Stimulated activated CD8-positive, alpha-beta memory T cell treated with anti-CD3 and anti-CD28 coated beads, Interleukin-15, amount 100 ng/mL, for 4 hours (primary cell): ENCODE measurements around the gene MCCC2.
A peak's percentile ranks its signal among the peaks of the same experiment; 100 is the strongest.
"Not testable (repeated sequence)": the region's sequence is repeated elsewhere in the genome, so short reads cannot be mapped to it uniquely, and the experiment has no call there.

ENCODE experiments used
- DNase-seq, 2 donors: peaks; one replicate each; pipeline ENCODE4 v3.0.0-alpha.2; 2020; ENCODE audit warnings: low read depth in 2 of 2

Gene MCCC2

DNA sequence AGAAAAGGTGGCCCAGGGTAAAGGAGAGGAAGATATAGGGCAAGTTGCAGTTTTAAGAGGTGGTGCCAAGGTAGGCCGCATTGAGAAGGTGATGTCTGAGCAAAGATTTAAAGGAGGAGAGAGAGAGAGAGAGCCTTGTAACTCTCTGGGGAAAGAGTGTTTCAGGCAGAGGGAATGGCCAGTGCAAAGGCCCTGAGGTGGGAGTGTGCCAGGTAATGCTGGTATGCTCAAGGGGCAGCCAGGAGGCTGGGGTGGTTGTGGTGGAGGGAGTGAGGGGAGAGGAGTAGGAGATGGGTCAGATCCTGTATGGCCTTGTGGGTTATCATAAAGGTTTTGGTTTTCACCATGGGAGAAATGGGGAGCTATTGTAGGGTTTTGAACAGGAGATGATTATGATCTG, 9.9 kb downstream of the MCCC2 start:
- no peak for DNase-seq

DNA sequence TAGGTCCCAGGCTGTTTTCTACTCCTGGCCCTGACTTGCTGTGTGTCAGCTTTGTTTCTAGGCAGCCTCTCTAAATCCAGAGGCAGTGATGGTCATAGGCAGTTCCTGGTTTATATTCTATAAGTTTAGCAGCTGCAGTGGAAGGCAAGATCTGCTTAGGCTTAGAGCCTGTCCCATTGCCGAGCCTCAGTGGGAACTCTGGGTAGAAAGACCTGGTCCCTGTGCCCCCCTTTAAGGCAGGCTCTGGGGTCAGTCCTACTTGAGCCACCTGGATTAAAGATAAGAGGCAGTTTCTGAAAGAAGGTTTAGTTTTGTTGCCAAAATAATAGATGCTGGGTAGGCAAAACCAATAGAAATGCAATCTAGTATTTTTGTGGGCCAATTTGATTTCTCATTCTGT, 13.6 kb downstream of the MCCC2 start:
- no peak for DNase-seq

DNA sequence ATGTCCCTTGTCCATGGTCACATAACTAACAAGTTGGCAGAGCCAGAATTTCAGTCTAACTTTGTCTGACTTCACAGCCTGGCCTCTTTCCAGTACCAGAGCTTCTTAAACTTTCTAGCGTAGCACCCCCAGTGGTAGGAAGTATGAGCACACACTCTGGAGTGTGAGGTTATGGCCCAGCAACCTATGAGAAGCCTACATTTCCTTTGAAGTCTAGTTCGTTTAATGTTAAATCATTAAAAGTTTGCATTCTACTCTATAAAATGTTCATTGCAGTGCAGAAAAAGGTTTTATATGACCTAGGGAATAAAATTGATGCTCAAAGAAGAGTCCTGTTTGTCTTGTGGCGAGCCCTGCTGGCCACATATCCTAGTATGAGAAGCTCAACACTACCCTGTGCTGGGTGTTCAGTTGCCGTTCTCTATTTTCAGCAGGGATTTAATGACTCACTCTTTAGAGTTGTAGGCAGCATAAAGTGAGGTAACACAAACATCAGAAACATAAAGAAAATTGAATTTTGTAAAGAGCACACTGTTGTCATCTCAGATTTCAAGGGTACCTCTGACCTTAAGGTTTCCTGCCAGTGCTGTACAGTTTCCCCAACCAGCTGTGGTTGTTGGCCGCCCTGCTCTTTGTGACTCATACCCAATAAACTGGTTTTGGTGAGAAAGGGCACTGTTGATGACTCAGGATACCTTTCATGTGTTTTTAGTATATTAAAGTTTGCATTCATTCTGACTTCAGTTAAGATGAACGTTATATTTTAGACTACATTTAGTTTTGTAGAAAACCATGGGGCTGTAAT, 14.3 kb downstream of the MCCC2 start:
- DNase-seq: peak; percentile 48 to 73

DNA sequence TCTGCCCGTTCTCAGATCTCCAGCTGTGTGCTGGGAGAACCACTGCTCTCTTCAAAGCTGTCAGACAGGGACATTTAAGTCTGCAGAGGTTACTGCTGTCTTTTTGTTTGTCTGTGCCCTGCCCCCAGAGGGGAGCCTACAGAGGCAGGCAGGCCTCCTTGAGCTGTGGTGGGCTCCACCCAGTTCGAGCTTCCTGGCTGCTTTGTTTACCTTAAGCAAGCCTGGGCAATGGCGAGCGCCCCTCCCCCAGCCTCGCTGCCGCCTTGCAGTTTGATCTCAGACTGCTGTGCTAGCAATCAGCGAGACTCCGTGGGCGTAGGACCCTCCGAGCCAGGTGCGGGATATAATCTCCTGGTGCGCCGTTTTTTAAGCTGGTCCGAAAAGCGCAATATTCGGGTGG, 22.8 kb downstream of the MCCC2 start:
- DNase-seq: not testable (repeated sequence)

DNA sequence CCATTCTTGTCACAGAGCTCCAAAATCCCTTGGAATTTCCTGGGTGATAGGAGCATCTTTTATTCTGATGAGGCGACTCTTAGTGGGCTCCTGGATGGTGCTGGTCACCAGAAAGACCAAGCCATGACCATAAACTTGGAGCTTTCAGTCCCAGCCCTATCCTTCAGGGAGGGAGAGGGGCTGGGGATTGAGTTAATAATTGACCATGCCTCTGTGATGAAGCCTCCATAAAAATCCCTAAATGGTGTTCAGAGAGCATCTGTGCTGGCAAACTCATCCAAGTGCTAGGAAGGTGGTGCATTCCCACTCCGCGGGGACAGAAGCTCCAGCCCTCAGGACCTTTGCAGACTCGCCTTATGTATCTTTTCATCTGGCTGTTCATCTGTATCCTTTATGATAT, 28.7 kb downstream of the MCCC2 start:
- no peak for DNase-seq

DNA sequence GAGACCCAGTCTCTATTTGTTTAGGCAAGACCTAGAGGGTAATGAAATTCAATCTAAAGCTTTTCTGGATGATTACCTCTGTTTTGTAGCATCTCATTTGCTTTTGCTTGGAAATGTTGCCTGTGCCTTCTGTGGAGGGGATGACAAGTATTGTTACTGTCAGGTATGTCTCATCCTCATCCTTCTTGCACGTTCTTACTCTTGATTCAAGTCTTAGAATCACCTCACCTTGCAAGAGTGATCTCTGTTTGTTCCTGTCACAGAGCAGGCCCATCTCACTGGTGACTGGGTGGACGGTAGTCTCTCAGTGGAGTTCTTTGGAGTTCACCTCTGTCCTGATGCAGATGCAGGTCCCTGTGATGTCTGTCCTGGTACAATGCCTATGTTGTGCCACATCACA, 33.5 kb downstream of the MCCC2 start:
- DNase-seq: no peak

DNA sequence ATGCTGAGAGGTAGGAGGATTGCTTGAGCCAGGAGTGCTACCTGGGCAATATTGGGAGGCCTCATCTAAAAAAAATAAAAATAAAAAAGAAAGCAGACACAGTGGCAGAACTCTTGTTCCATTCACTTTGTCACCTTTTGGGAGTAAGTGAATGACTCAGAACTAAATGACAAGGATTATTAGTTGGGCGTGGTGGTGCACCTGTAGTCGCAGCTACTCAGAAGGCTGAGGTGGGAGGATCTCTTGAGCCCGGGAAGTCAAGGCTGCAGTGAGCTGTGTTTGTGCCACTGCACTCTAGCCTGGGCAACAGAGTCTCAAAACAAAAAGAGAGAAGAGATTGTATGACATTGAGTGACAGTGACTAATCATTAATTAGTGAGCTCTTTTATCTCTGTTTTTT, 34.1 kb downstream of the MCCC2 start:
- no peak for DNase-seq

DNA sequence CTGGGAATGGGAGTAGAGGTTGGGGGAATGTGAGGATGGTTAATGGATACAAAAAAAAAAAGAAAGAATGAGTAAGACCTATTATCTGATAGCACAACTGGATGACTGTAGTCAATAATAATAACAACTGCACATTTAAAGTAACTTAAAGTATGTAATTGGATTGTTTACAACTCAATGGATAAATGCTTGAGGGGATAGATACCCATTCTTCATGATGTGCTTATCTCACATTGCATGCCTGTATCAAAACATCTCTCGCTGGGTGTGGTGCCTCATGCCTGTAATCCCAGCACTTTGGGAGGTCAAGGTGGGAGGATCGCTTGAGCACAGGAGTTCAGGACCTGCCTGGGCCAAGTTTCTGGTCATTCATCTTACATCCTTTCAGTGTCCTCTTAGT, 34.6 kb downstream of the MCCC2 start:
- DNase-seq: no peak

DNA sequence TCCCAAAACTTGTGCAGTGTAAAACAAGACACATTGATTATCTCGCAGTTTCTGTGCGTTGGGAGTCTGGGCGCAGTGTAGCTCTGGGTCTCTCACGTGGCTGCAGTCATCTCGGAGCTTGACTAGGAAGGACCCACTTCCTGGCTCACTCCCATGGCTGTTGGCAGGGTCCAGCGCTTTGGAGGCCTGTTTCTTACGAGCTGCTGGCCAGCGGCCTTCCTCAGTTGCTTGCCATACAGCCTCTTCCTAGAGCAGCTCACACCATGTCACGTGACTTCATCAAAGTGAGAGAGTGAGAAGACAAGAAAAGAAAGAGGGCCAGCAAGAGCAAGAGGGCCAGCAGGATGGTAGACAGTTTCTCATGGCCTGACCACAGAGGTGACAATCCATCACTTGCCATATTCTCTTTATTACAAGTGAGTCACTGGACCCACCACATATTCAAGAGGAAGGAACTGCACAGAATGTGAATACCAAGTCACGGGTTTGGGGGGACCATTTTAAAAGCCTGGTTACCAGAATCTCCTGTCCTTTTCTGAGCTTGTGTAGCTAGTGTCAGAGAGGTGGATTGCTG, 36.2 kb downstream of the MCCC2 start:
- DNase-seq: no peak

DNA sequence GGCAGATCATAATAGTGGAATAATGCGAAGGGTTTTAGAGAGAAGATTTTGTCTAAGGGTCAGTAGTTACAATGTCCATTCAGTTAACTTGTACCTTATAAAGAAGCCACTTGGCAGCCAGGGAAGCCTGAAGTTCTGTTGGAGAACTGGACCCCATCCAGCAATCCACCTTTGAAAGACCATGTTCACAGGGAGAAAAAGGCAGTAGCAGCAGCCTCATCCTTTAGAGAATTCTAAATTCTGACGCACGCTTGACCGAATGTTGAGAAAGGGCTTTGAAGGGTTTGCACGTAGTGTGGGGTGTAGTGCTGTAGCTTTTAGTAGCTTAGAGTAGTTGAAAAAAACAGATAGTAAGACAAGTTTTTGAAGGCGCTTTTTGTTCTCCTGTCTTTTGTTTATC, 42.8 kb downstream of the MCCC2 start:
- DNase-seq: no peak

DNA sequence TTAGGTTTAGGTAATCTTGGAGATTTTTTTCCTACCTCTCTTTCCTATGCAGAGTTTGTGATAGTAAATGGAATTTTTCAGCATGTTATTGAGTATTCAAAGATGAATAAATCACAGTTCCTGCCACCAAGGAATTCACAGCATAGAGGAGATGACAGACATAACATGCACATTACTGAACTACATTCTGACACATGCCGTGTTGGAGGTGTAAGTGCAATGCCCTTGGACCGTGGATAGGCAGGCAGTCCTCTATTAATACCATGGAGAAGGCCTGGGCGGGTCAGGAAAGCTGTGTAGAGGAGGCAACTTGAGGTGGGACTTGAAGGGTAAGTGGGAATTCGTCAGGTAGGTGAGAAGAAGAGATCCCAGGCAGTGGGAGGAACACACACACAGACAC, 43.9 kb downstream of the MCCC2 start:
- no peak for DNase-seq

DNA sequence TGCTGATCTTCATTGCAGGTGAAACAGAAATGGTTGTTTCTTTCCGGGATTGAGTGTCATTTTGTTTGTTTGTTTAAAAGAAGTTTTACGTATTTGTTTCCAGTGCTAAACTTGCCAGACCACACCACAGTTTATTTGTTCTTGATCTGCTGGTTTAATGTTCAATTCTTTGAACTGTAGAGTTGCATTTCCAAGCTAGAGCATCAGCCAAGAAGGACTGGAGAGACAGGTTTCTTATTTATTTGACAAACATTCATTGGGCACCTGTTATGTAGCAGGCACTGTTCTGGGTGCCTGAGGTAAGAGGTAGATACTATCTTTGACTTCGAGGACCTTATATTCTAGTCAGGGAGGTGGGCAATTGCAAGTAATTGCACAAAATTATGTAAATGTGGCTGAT, 45.0 kb downstream of the MCCC2 start:
- no peak for DNase-seq

DNA sequence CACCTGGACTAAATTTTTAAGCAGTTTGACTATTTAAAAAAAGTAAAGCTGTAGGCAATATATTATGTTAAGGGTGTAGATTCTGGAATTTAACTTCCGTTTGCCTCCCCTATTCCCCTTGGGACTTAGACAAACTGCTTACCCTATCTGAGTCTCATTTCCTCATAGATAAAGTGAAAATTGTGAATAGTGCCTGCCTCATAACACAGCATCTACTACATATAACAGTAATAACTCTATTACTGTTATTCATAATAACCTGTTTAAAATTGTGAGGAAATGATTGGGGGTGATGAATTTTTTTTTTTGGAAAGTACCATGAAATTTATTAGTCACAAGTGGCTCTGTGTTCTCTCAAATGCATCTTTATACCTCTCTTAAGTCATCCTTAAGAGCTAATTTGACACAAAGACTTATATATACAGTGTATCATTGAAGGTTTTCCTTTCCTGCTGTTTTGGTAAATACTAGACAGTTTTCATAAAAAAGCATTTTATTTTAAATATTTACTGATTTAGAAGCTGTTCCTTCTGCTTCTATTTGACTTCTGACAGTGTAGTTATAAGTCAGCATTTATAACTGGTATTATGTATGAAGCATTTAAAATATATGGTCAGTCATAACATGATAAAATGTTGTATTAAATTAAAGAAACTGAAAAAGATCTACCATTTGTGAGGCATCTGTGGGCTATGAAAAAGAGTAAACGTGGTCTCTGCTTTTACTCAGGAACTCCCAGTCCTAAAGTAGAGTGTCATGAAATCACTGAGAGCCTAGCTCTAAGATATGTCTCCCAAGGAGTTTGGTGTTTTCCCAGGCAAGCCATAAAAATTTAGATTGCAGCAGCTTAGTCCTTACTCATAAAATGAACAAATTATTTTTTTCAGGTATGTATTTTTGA, 46.4 kb downstream of the MCCC2 start:
- no peak for DNase-seq

DNA sequence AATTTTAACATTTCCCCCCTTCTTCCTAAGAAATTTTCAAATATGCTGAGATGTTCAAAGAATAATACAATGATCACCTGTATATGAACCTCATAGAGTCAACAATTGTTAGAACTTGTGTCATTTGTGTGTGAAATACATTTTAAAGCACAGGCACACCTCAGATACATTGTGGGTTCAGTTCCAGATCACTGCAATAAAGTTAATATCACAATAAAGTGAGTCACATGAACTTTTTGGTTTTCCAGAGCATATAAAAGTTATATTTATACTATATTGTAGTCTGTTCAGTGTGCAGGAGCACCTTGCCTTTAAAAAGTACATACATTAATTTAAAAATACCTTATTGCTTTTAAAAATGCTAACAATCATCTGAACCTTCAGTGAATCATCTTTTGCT, 50.0 kb downstream of the MCCC2 start:
- DNase-seq: no peak

DNA sequence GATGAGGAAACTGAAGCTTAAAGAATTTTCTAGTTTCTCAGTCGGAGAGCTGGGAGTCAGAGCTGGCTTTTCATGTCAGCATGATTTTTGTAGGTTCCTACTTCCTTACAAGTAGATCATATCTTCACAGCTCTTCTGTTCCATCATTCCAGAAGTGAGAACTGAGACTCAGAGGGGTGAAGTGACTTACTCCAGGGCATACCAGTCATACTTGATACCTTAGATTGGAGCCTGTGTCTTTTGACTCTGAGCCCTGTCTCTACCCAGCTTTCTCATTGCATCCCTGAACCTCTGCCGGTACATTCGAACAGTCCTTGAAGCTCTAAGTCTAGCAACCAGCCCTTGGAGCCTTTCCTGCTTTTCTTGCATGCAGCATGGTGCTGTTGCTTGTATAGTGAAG, 53.3 kb downstream of the MCCC2 start:
- DNase-seq: no peak

DNA sequence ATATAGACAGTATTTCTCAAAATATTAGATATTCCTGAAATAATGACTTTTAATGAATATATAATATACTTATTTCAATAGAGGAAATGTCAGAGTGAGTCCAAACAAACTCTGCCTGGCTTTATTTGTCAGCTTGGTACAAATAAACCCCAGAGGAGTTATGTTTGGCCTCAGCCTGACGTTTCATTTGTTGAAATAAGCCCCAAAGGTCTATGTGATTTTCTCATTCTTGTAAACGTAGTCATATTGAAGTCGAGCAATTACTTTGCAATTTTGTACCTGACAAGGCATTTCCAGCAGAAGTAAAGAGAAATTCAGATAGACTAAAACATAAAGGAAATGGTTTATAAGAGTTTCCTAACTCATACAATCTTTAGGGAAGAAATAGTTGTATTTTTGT, 57.9 kb downstream of the MCCC2 start:
- no peak for DNase-seq

DNA sequence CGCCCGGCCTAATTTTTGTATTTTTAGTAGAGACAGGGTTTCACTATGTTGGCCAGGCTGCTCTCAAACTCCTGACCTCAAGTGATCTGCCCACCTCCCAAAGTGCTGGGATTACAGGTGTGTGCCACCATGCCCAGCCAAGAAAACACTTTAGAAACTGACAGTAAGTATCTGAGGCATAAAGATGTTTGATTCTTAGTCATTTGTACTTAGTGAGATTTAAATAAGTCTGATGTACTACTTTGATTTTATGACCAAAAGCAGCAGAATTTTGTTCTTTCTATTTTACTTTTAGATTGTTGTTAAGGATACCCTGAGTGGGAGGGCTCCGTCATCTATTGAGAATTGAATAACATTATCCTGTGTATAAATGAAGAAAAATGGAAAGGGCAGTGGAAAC, 63.8 kb downstream of the MCCC2 start:
- not testable (repeated sequence) for DNase-seq

DNA sequence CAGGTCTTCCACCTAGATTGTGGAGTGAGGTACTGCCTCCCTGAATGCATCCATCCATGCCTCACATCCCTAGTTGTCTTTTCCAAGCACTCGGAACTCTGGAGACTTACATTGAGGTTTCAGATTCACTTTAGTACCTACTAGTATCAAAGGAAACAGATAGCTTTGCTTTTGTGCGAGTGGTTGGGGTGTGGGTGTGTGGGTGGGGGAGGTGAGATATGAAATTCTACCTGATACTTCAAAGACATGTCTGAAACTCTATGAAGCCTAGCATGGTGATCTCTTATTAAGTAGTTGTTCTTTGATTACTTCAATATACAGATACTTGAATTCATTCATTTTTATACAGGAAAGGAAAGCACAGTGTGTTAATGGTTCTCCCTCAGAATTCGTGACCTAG, 64.4 kb downstream of the MCCC2 start:
- DNase-seq: peak in 1 of 2 donors; percentile 9

DNA sequence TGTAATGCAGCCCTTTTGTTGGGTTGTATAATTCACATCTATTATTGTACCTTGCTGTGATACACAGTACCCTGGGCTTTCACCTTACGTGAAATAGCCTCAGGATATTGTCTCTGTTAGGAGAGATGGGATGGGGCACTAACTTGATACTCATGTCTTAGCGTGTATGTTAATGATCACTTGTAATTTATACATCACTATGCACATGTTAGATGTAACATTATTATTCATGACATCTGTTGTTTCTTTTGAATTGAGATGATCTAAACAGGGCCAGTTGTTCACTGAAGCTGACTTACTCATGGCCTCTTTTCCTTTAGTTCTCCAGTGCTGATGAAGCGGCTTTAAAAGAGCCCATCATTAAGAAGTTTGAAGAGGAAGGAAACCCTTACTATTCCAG, 65.2 kb downstream of the MCCC2 start:
- DNase-seq: no peak

DNA sequence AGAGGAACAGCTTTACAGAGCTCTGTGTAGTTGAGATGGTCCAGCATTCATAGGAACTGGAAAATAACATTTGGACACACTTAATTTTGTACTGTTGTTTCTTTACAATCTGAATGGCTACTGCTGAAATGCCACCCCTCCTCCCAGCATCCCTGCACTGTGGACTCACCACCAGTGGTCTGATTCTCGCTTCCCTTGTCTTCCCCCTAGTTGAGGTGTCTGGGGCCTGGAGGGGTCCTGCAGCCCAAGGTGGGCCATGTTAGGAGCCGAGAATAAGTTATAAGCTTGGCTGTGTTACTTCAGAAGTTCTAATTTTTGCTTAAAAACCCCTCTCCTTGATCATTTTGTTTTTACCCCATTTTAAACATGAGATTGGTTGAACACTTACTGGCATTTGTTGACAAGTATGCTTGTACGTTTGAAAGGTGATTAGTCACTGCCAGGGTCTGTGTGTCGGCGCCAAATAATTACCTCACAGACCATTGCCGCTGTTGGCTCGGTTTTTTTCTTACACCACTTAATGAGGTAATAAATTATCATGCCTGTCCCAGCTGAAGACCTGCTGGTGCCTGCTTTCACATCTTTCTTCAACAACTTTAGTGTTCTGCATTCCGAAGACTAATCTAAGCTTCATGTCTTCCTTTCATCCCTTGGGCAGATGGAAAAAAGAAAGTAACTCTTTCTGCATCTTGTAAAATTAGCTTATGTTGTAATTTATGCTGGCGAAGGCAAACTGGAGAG, 65.8 kb downstream of the MCCC2 start:
- no peak for DNase-seq

DNA sequence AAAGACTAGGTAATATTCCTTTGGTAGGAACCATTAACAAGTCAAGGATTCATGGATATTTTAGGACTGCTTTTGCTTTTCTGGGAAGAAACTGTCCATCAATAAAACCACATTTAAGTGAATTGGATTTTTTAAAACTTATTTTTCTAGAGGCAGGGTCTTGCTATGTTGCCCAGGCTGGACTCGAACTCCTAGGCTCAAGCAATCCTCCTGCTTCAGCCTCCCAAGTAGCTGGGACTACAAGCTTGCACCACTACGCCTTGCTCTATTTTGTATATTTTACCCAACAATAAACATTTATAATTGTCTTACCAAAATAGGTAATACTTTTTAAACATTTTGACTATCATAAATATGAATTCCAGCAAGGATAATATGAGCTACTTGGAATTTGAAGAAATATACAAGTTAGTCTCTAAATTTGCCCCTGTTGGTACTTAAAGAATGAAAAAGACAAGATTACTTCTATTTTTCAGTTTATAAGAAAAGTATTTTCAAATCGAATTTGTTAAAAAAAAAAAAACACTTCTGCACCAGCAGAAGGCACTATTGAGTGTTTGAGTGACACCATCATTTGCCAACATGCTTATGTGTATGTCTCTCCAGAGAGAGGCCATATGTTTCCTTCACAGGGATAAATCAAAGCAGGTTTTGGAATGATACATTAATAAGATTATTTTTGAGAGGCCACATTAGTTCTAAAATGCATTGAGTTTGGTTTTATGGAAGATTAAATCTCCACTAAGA, 71.9 kb downstream of the MCCC2 start:
- DNase-seq: no peak
